22Rv1 (cell line): Measurements from ENCODE around the gene ADIRF.
"Not testable (repeated sequence)": the region's sequence is repeated elsewhere in the genome, so short reads cannot be mapped to it uniquely, and the experiment has no call there.

Experiments used
- H3K27ac ChIP-seq: fragments of 450-650 bp; 2 replicates; pipeline ENCODE4 v1.5.1; 2017
- CTCF ChIP-seq: fragments of 450-650 bp; IDR thresholded peaks from 2 replicates; pipeline ENCODE4 v1.5.1; 2017; ENCODE audit warnings: mild to moderate bottlenecking
- ZFX ChIP-seq: fragments of 450-650 bp; IDR thresholded peaks from 2 replicates; pipeline ENCODE4 v1.6.1; 2017; ENCODE audit warnings: antibody characterized with exemption, borderline replicate concordance

The ADIRF gene

GRCh38 chr10:86943316-86944030, 24.8 kb upstream of the ADIRF start:
- TF ChIP-seq CTCF, result no peak
- TF ChIP-seq ZFX, result no peak
- no peak overlapping the region for H3K27ac ChIP-seq

- TF ChIP-seq CTCF, result no peak
- TF ChIP-seq ZFX, result no peak
- no peak overlapping the region for H3K27ac ChIP-seq
These were observed 24.3 kb upstream of the ADIRF start for GRCh38 chr10:86944031-86944419.

DNA sequence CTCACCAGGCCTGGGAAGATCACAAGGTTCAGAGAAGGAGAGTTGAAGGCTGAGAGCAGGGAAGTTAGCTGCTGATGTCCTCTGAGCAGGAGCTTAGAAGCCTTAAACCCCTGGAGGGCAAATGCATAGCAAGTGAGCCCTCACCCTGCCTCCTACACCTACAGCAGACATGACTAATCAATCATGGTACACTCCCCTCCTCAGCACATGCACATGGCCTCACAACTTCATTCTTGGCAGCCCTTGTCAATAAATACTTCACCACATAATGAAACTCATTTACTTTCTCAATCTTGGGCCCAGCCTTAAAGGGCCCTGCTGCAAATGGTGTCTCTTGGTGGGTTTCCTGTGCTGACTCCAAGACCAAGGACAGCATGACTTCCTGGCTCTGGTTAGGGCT, 23.8 kb upstream of the ADIRF start:
- TF ChIP-seq ZFX (no peak), CTCF (no peak)
- H3K27ac ChIP-seq, result no peak overlapping the region

GRCh38 chr10:86944907-86945306, 23.4 kb upstream of the ADIRF start:
- no peak for TF ChIP-seq CTCF
- no peak for TF ChIP-seq ZFX
- H3K27ac ChIP-seq, result no peak overlapping the region

GRCh38 chr10:86945361-86946212, 22.7 kb upstream of the ADIRF start:
- H3K27ac ChIP-seq, result no peak overlapping the region
- TF ChIP-seq ZFX, result no peak
- no peak for TF ChIP-seq CTCF

DNA sequence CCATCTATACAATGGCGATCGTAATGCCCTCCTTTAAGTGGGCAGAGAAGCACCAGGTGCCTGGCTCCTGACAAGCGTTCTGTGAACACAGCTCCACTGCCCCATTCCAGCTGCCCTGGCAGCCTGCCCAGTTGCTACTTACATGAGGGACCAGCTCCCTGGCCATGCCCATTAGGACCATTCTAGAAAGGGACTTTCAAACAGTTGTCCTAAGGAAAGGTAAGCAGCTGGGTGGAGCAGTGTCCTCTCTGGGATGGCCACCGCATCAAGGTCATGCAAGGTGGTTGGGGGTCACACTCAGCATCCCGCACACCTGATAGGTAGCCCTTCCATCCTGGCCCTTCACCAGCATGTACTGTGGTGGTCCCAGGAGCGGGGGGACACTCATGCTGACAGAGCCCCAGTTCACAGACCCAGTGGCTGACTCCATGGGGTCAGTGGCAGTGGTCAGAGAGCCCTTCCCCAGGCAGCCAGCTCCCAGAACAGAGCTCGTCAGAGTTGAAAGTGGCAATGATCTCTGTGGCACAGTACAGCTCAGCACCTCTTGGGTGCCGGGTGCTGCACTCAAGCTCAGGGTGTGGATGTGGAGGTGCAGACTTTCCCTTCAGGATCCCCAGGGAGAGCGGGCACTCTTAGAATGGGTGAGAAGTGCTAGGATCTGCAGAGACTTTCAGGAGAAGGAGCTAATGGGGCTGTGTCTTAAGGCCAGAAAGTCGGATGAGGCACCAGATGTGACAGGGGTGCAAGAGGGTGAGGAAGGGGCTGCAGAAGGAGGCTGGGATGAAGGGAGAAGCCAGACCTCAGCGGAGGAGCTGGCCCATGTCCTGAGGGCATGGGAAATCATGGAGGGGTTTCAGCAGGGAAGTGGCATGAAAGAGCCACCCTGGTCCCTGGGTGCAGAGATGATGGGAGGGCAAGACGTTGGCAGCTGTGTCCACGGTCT, 21.8 kb upstream of the ADIRF start:
- no peak for TF ChIP-seq CTCF
- H3K27ac ChIP-seq, result no peak overlapping the region

GRCh38 chr10:86947806-86948205, 20.5 kb upstream of the ADIRF start:
- not testable (repeated sequence) for H3K27ac ChIP-seq
